Transverse colon (tissue), 4 donors: ENCODE measurements around the gene UNC5CL. TPM values are rescaled to one million over a fixed set of nuclear protein-coding genes. Genes with fewer than 3 reads are reported as not detected.

Experiments used
- DNase-seq: peaks from one replicate; pipeline ENCODE4 v3.0.0-alpha.2; 2019
- H3K27ac ChIP-seq, 4 donors: fragments of 200-600 bp; sonication (generic); 2 replicates each; pipeline ENCODE4 v1.5.1; 2016 to 2018; ENCODE audit warnings: inconsistent platforms in 4 of 4
- H3K27me3 ChIP-seq: fragments of 200-600 bp; sonication (generic); 2 replicates; pipeline ENCODE4 v1.5.1; 2017; ENCODE audit warnings: inconsistent platforms
- H3K36me3 ChIP-seq, 4 donors: fragments of 200-600 bp; sonication (generic); 2 replicates each; pipeline ENCODE4 v1.5.1; 2017 to 2019; ENCODE audit warnings: inconsistent platforms in 4 of 4
- H3K4me1 ChIP-seq, 4 donors: fragments of 200-600 bp; sonication (generic); 2 replicates each; pipeline ENCODE4 v1.5.1; 2017 to 2020; ENCODE audit warnings: inconsistent platforms in 4 of 4
- H3K4me3 ChIP-seq, 4 donors: fragments of 200-600 bp; sonication (generic); 1 replicate in 1 of 4; 2 replicates in 3 of 4; pipeline versions ENCODE4 v1.5.1 to v1.6.1; 2017 to 2019; ENCODE audit warnings: inconsistent platforms in 4 of 4
- H3K9me3 ChIP-seq, 2 donors: fragments of 200-600 bp; sonication (generic); 2 replicates each; pipeline ENCODE4 v1.5.1; 2017 to 2019; ENCODE audit warnings: inconsistent platforms in 2 of 2
- EP300 ChIP-seq: sonication (generic); formaldehyde crosslinking; IDR thresholded peaks from one replicate; pipeline ENCODE4 v1.6.1; 2017; ENCODE audit warnings: antibody characterized with exemption, low read depth
- POLR2A ChIP-seq: fragments of 450-650 bp; IDR thresholded peaks from one replicate; pipeline ENCODE4 v1.6.1; 2016; ENCODE audit warnings: antibody characterized with exemption, mild to moderate bottlenecking, moderate library complexity
- POLR2AphosphoS5 ChIP-seq, 3 donors: sonication (generic); formaldehyde crosslinking; IDR thresholded peaks; one replicate each; pipeline ENCODE4 v1.6.1; 2016; ENCODE audit warnings: antibody characterized with exemption in 3 of 3
- WGBS, 2 donors: methylation state at CpG; one replicate each; pipeline ENCODE4 v1.1.5; 2018; ENCODE audit warnings: low coverage in 1 of 2; 5-methylcytosine and 5-hydroxymethylcytosine counted together
- in situ Hi-C, 4 donors: fragments of 200-750 bp; cut with MboI; loops; one replicate each; pipeline versions ENCODE4 v1.15.0 to v1.15.1; 2017; ENCODE audit warnings: low sequenced_read_pairs in 3 of 4, low pct_ligation_motif_present in 1 of 4, low pct_unique_long_range_greater_than_20kb in 1 of 4
- intact Hi-C: fragments of 100-400 bp; cut with DNase I; formaldehyde crosslinking; loops from one replicate; pipeline ENCODE4 v1.15.1; 2023; ENCODE audit warnings: low total_unique reads
- total RNA-seq, 4 donors: library from RNA; depleted of rRNA; stranded (reverse); fragments of >200 nt; gene quantifications; one replicate each; pipeline ENCODE4 v1.1.0, GENCODE V29; 2016
- TF ChIP-seq, protein P1 (sequence below), 5 experiments: fragments of 200-600 bp in 3 of 5; fragments of 450-650 bp in 2 of 5; sonication (generic) in 3 of 5; IDR thresholded peaks; 1 replicate in 2 of 5; 2 replicates in 3 of 5; pipeline ENCODE4 v1.5.1; 2016 to 2017; ENCODE audit warnings: antibody characterized with exemption in 5 of 5, inconsistent platforms in 3 of 5, mild to moderate bottlenecking in 2 of 5, moderate library complexity in 1 of 5

The UNC5CL gene
- total RNA-seq, 4 donors from 2014 or later, result 2.5 to 8.4 (median 4.4) TPM; not detected in 1

DNA sequence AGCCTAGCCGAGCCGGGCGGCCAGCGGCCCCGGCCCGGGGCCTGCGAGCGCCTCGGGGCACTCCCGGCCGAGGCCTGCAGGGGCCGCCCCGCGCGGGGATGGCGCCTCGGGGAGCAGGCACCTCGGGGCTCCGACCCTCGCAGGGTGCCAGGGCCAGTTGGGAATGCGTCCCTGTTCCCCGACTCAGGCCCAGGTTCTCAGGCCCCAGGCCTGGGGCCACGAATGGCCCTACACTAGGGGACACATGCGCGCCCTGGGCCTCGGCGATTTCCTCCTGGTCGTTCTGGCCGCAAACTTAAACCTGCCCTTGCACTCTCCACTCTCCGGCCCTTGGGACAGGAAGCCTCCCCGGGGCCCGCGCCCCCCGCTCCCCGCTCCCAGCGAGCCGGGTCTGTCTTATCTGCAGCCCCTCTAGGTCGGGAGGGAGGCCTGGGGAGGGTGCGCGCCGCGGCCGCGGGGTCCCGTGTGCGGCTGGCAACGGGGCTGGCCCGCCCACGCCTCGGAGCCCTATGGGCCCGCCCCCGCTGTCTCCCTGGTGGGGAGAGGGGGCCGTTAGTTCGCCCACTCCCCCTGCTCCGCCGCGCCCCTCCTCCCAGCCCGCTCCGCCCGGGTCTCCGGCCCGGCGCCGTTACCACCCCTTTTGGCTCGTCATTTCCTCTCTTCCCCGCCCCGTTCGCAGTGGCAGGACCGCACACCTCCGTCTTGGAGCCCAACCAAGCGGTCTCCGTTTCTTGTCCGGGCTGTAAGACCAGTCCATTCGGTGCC, 34.4 kb upstream of the UNC5CL start:
- in situ Hi-C loops, result no loop called here
- no peaks in the 10 kb centered on the region for H3K27me3 ChIP-seq
- peaks cover 0 to 9% (median 3%) of the 10 kb centered on the region in 4 donors for H3K36me3 ChIP-seq
- peak overlapping the region; percentile 75 to 95 (median 85) for H3K4me3 ChIP-seq
- TF ChIP-seq, protein P1, sequence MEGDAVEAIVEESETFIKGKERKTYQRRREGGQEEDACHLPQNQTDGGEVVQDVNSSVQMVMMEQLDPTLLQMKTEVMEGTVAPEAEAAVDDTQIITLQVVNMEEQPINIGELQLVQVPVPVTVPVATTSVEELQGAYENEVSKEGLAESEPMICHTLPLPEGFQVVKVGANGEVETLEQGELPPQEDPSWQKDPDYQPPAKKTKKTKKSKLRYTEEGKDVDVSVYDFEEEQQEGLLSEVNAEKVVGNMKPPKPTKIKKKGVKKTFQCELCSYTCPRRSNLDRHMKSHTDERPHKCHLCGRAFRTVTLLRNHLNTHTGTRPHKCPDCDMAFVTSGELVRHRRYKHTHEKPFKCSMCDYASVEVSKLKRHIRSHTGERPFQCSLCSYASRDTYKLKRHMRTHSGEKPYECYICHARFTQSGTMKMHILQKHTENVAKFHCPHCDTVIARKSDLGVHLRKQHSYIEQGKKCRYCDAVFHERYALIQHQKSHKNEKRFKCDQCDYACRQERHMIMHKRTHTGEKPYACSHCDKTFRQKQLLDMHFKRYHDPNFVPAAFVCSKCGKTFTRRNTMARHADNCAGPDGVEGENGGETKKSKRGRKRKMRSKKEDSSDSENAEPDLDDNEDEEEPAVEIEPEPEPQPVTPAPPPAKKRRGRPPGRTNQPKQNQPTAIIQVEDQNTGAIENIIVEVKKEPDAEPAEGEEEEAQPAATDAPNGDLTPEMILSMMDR (IDR thresholded peaks at IDR 0.05), result peak; percentile 21 to 53 (median 43)
- no peak for TF ChIP-seq EP300
- TF ChIP-seq POLR2AphosphoS5 (IDR thresholded peaks at IDR 0.05), result peak; percentile 89 to 91 (median 90)
- peak; percentile 78 for TF ChIP-seq POLR2A
- peaks cover 18 to 57% (median 38%) of the 10 kb centered on the region in 4 donors for H3K4me1 ChIP-seq
- intact Hi-C loops, result no loop called here
- no peaks in the 10 kb centered on the region for H3K9me3 ChIP-seq
- WGBS, 2 donors, result 0 to 5% methylated on average over 4 to 36 of the region's 74 CpGs
- DNase-seq, result peak; percentile 91
- peak overlapping the region; percentile 98 to 100 (median 99) for H3K27ac ChIP-seq

DNA sequence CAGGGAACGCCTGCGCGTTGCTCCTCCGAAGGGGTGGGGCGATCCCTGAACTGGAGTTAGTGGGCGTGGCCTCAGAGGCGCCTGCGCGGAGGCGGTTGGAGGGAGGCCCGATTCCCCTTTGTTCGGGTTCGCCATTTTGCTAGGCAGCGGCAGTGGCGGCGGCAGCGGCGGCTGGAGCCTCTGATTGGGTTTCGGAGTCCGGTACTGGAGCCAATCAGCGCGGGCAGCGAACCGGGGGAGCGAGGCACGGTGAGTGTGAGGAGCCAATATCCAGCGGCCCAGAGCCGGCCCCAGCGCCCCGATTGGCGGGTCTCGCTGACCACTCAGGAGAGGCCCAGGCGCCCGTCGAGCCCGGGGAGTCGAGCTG, 33.8 kb upstream of the UNC5CL start, which contains the start of gene NFYA:
Gene NFYA, plus strand, starts transcription at position 139 of the 367 bp plus-strand sequence. CDS start 6,116 bp downstream, outside the sequence.
- in situ Hi-C loops, result no loop called here
- WGBS, 2 donors, result 0% methylated on average over 37 of the region's 37 CpGs; no CpG with 5 or more reads in 1 of the 2 donors
- Histone ChIP-seq H3K27ac (peak within 1 kb of the TSS; percentile 98 to 100 (median 99)), H3K36me3 (peaks cover 0 to 9% (median 3%) of the 10 kb centered on the region in 4 donors), H3K4me1 (peaks cover 18 to 53% (median 36%) of the 10 kb centered on the region in 4 donors), H3K4me3 (peak within 1 kb of the TSS; percentile 75 to 95 (median 85)), H3K27me3 (no peaks in the 10 kb centered on the region), H3K9me3 (no peaks in the 10 kb centered on the region)
- TF ChIP-seq POLR2AphosphoS5 (IDR thresholded peaks at IDR 0.05) (peak in 2 of 3 donors; percentile 57 to 85), POLR2A (peak; percentile 43)
- TF ChIP-seq, protein P1 (IDR thresholded peaks at IDR 0.05), result no peak
- intact Hi-C loops, result no loop called here
- peak; percentile 100 for DNase-seq

DNA sequence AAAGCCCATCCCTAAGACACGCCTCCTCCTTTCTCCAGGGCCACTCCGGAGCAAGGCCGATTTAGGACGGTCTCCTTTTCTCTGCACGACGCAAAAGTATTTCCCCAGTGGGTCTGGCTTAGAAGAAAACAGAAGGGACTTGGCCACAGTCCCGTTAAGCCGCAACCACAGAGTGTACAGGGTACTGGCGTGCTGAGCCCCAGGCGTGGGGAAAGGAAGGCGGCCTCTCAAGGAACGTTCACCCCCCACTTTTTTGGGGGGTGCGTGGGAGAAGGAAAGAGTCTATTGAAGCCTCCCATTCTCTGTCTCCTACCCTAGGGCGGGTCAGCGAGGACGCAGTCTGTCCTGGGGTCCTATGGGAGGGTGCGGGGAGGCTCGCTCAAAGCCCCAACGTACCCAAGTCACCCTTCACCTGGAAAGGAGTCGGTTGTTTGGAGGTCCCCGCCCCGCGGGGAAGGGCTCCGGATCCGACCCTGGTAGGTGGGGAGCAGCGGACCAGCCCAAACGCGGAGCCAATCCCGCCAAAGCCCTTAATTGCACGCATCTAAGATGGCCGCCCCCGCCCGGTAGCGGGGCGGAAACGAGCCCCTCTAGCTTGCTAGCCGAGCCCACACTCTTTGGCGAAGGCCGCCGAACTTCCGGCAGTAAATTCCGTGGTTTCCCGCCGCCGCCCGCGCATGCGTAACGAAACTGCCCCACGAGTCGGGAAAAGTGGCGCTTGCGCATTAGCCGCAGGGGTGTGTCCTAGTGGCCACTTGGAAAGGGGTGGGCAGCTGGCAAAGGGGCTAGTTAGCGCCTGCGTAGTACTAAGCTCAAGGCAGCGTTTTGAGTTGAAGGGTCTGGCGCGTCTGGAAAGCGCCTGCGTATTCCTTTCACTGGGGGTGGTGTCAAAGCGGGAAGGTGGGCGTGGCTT, 33.2 kb upstream of the UNC5CL start, which contains the start of gene OARD1:
Gene OARD1, minus strand, starts transcription at position 434 of the 913 bp plus-strand sequence. CDS start 722 bp downstream, outside the sequence.
- intact Hi-C loops (no loop called here), in situ Hi-C loops (no loop called here)
- Histone ChIP-seq H3K4me3 (peak within 1 kb of the TSS; percentile 75 to 95 (median 85)), H3K9me3 (no peaks in the 10 kb centered on the region), H3K27ac (peak within 1 kb of the TSS; percentile 98 to 100 (median 99)), H3K36me3 (peaks cover 0 to 9% (median 3%) of the 10 kb centered on the region in 4 donors), H3K27me3 (no peaks in the 10 kb centered on the region), H3K4me1 (peaks cover 18 to 46% (median 30%) of the 10 kb centered on the region in 4 donors)
- TF ChIP-seq EP300 (peak; percentile 26), POLR2A (peak; percentile 92), POLR2AphosphoS5 (IDR thresholded peaks at IDR 0.05) (peak; percentile 56 to 79 (median 69))
- TF ChIP-seq, protein P1 (IDR thresholded peaks at IDR 0.05), result peak in 1 of 5 experiments; percentile 18
- DNase-seq, result peak; percentile 99
- WGBS, 2 donors, result 0% methylated on average over 1 to 56 of the region's 63 CpGs
